Breast epithelium (tissue), 4 donors: ENCODE measurements around the gene MARCHF9. TPM values are rescaled to one million over a fixed set of nuclear protein-coding genes. Genes with fewer than 3 reads are reported as not detected.

ENCODE experiments used
- DNase-seq, 2 donors: peaks; one replicate each; pipeline ENCODE4 v3.0.0-alpha.2; 2019; ENCODE audit warnings: low spot score in 2 of 2
- H3K27ac ChIP-seq, 2 donors: fragments of 200-600 bp; sonication (generic) in 1 of 2; one replicate each; pipeline ENCODE4 v1.5.1; 2016 to 2019; ENCODE audit warnings: mild to moderate bottlenecking in 1 of 2
- H3K27me3 ChIP-seq, 2 donors: fragments of 200-600 bp; sonication (generic) in 1 of 2; one replicate each; pipeline versions ENCODE4 v1.5.1 to v1.6.0; 2017 to 2019; ENCODE audit warnings: control low read depth in 1 of 2, mild to moderate bottlenecking in 1 of 2
- H3K36me3 ChIP-seq: fragments of 200-600 bp; one replicate; pipeline ENCODE4 v1.5.1; 2019
- H3K4me1 ChIP-seq, 2 donors: fragments of 200-600 bp; sonication (generic); one replicate each; pipeline ENCODE4 v1.5.1; 2016 to 2019; ENCODE audit warnings: control low read depth in 1 of 2
- H3K4me3 ChIP-seq, 3 donors: fragments of 200-600 bp; sonication (generic); 1 replicate in 2 of 3; 2 replicates in 1 of 3; pipeline ENCODE4 v1.5.1; 2016 to 2019; ENCODE audit warnings: mild to moderate bottlenecking in 3 of 3, moderate library complexity in 2 of 3
- H3K9me3 ChIP-seq, 2 donors: fragments of 200-600 bp; sonication (generic) in 1 of 2; one replicate each; pipeline ENCODE4 v1.5.1; 2016 to 2019; ENCODE audit warnings: control low read depth in 1 of 2
- POLR2A ChIP-seq: fragments of 450-650 bp; IDR thresholded peaks from one replicate; pipeline ENCODE4 v1.6.1; 2016; ENCODE audit warnings: antibody characterized with exemption, mild to moderate bottlenecking, moderate library complexity
- POLR2AphosphoS5 ChIP-seq, 3 donors: sonication (generic); formaldehyde crosslinking; IDR thresholded peaks; one replicate each; pipeline ENCODE4 v1.6.1; 2017; ENCODE audit warnings: antibody characterized with exemption in 3 of 3
- intact Hi-C: fragments of 100-400 bp; cut with DNase I; formaldehyde crosslinking; loops from one replicate; pipeline ENCODE4 v1.15.1; 2023; ENCODE audit warnings: low total_unique reads
- total RNA-seq, 3 donors: library from RNA; depleted of rRNA; stranded (reverse); fragments of >200 nt; gene quantifications; one replicate each; pipeline ENCODE4 v1.1.0, GENCODE V29; 2016
- TF ChIP-seq, protein P1 (sequence below), 3 donors: fragments of 450-650 bp; IDR thresholded peaks; one replicate each; pipeline ENCODE4 v1.5.1; 2016 to 2017; ENCODE audit warnings: antibody characterized with exemption in 3 of 3, mild to moderate bottlenecking in 3 of 3, moderate library complexity in 3 of 3

The MARCHF9 gene
- total RNA-seq, 3 donors from 2014 or later = 6.9 to 9.8 (median 7.5) TPM

- no peaks in the 10 kb centered on the region for H3K36me3 ChIP-seq
- peaks cover 15 to 24% of the 10 kb centered on the region in 2 donors for H3K27me3 ChIP-seq
- no peaks in the 10 kb centered on the region for H3K9me3 ChIP-seq
- peaks cover 5 to 13% of the 10 kb centered on the region in 2 donors for H3K4me1 ChIP-seq
- DNase-seq = no peak
- H3K4me3 ChIP-seq = peak overlapping the region in 2 of 3 donors; percentile 15 to 40
- no peak overlapping the region for H3K27ac ChIP-seq
- intact Hi-C loops = no loop called here
- TF ChIP-seq POLR2A = no peak
- TF ChIP-seq, protein P1, sequence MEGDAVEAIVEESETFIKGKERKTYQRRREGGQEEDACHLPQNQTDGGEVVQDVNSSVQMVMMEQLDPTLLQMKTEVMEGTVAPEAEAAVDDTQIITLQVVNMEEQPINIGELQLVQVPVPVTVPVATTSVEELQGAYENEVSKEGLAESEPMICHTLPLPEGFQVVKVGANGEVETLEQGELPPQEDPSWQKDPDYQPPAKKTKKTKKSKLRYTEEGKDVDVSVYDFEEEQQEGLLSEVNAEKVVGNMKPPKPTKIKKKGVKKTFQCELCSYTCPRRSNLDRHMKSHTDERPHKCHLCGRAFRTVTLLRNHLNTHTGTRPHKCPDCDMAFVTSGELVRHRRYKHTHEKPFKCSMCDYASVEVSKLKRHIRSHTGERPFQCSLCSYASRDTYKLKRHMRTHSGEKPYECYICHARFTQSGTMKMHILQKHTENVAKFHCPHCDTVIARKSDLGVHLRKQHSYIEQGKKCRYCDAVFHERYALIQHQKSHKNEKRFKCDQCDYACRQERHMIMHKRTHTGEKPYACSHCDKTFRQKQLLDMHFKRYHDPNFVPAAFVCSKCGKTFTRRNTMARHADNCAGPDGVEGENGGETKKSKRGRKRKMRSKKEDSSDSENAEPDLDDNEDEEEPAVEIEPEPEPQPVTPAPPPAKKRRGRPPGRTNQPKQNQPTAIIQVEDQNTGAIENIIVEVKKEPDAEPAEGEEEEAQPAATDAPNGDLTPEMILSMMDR (IDR thresholded peaks at IDR 0.05) = no peak
- no peak for TF ChIP-seq POLR2AphosphoS5 (IDR thresholded peaks at IDR 0.05)
These were observed 12.8 kb upstream of the MARCHF9 start for GRCh38 chr12:57741844-57742738.

DNA sequence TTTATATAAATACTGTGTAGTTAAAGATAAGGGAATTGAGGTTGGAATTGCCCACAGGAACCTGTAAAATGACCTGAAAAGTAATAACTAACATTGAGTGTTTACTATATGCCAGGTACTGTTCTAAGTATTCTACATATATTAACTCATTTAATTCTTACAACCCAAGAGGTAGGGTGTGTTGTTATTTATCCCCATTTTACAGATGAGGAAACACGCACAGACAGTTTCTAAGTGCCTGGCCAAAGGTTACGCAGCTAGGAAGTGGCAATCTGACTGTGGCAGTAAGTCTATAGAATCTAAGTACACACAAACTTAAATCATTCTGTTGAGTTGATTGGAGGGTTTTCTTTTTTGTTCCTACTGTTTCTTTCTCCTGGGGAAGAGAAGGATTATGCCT, 11.1 kb upstream of the MARCHF9 start:
- H3K27ac ChIP-seq = peak overlapping the region in 1 of 2 donors; percentile 100

GRCh38 chr12:57744194-57744776, 10.6 kb upstream of the MARCHF9 start:
- Histone ChIP-seq H3K4me1 (peaks cover 0 to 8% of the 10 kb centered on the region in 2 donors), H3K36me3 (no peaks in the 10 kb centered on the region), H3K4me3 (peak overlapping the region; percentile 86 to 87 (median 87)), H3K27me3 (peaks cover 0 to 3% of the 10 kb centered on the region in 2 donors), H3K9me3 (no peaks in the 10 kb centered on the region), H3K27ac (peak overlapping the region; percentile 99 to 100)
- intact Hi-C loops = no loop called here
- DNase-seq = peak; percentile 66 to 77
- TF ChIP-seq, protein P1 (IDR thresholded peaks at IDR 0.05) = no peak
- TF ChIP-seq POLR2AphosphoS5 (IDR thresholded peaks at IDR 0.05) (peak in 2 of 3 donors; percentile 38 to 50), POLR2A (no peak)

More for the DNA sequence above, 11.1 kb upstream of the MARCHF9 start:
- peaks cover 4 to 7% of the 10 kb centered on the region in 2 donors for H3K27me3 ChIP-seq
- intact Hi-C loops = no loop called here
- H3K4me3 ChIP-seq = peak overlapping the region in 1 of 3 donors; percentile 87
- TF ChIP-seq POLR2AphosphoS5 (IDR thresholded peaks at IDR 0.05) (no peak), POLR2A (no peak)
- TF ChIP-seq, protein P1 (IDR thresholded peaks at IDR 0.05) = no peak
- no peak for DNase-seq
- peaks cover 0 to 8% of the 10 kb centered on the region in 2 donors for H3K4me1 ChIP-seq
- H3K36me3 ChIP-seq = no peaks in the 10 kb centered on the region
- no peaks in the 10 kb centered on the region for H3K9me3 ChIP-seq

DNA sequence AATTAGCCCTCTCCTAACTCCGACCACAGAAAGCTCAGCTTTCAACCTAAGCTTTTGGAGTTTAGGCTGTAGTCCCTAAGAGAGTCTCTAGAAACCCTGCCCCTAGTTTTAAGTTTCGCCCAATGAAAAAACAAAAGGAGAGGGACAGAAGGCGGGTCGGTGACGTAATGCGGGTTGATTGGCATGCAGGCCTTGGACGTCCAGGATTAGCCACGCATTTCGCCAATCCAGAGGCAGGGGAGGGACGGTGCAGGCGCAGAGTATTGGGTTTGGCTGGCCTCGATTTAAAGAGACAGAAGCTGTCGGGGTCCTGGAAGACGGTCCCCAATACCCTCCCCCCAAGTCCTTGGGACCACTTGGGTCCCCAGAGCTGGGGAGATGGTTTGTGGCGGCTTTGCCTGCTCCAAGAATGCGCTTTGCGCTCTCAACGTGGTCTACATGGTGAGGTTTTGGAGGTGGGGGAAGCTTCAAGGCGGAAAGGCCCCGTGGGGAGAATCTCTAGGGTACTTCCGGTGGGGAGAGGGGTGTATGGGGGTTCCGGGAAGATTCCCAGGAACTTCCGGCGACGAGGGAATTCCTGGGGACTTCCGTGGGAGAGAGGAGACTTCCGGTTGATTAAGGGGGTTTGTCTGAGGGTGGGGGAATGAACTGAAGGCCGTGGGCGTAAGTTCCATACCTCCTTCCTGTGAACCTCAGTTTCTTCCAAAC, 10.0 kb upstream of the MARCHF9 start, which contains the start of gene TSPAN31:
Gene TSPAN31, plus strand, starts transcription at position 263 of the 708 bp plus-strand sequence. Its CDS starts 116 bp downstream, at position 379.
- Histone ChIP-seq H3K4me3 (peak within 1 kb of the TSS; percentile 86 to 87 (median 87)), H3K27me3 (no peaks in the 10 kb centered on the region), H3K9me3 (no peaks in the 10 kb centered on the region), H3K4me1 (peaks cover 0 to 8% of the 10 kb centered on the region in 2 donors), H3K27ac (peak within 1 kb of the TSS; percentile 99 to 100), H3K36me3 (no peaks in the 10 kb centered on the region)
- intact Hi-C loops = no loop called here
- peak; percentile 98 for DNase-seq
- TF ChIP-seq, protein P1 (IDR thresholded peaks at IDR 0.05) = peak; percentile 13 to 32 (median 23)
- TF ChIP-seq POLR2AphosphoS5 (IDR thresholded peaks at IDR 0.05) (peak; percentile 42 to 77 (median 69)), POLR2A (no peak)
